GM12873 (cell line): ENCODE results near the gene ALOX15B.

Source experiments
- TF ChIP-seq, protein P1 (sequence below): IDR thresholded peaks from 2 replicates; pipeline ENCODE4 v1.5.1; 2012; ENCODE audit warnings: low read depth, mild to moderate bottlenecking, moderate library complexity, low read length, control low read depth; ENCODE audit not compliant: insufficient read depth; ENCODE audit errors: missing control alignments

The ALOX15B gene

DNA sequence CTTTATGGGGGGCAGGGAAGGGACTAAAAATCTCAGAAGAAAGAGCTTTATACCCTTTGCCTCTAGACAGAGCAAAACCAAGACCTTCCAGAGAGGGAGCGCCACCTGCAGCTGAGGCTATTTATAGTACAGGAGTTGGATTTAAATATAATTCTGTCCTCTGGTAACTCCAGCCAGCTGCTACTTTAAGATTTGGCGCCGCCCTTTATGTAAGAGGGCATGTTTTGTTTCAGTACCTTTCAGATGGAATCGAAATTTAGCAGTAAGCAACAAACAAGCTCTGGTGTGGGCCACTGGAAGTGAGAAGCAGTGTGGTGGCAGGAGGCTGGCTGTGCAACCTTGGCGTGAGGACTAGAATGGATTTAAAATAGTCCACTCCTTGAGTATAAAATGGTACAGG is 41.7 kb upstream of the ALOX15B start:
- TF ChIP-seq, protein P1, sequence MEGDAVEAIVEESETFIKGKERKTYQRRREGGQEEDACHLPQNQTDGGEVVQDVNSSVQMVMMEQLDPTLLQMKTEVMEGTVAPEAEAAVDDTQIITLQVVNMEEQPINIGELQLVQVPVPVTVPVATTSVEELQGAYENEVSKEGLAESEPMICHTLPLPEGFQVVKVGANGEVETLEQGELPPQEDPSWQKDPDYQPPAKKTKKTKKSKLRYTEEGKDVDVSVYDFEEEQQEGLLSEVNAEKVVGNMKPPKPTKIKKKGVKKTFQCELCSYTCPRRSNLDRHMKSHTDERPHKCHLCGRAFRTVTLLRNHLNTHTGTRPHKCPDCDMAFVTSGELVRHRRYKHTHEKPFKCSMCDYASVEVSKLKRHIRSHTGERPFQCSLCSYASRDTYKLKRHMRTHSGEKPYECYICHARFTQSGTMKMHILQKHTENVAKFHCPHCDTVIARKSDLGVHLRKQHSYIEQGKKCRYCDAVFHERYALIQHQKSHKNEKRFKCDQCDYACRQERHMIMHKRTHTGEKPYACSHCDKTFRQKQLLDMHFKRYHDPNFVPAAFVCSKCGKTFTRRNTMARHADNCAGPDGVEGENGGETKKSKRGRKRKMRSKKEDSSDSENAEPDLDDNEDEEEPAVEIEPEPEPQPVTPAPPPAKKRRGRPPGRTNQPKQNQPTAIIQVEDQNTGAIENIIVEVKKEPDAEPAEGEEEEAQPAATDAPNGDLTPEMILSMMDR, result peak; percentile 8

DNA sequence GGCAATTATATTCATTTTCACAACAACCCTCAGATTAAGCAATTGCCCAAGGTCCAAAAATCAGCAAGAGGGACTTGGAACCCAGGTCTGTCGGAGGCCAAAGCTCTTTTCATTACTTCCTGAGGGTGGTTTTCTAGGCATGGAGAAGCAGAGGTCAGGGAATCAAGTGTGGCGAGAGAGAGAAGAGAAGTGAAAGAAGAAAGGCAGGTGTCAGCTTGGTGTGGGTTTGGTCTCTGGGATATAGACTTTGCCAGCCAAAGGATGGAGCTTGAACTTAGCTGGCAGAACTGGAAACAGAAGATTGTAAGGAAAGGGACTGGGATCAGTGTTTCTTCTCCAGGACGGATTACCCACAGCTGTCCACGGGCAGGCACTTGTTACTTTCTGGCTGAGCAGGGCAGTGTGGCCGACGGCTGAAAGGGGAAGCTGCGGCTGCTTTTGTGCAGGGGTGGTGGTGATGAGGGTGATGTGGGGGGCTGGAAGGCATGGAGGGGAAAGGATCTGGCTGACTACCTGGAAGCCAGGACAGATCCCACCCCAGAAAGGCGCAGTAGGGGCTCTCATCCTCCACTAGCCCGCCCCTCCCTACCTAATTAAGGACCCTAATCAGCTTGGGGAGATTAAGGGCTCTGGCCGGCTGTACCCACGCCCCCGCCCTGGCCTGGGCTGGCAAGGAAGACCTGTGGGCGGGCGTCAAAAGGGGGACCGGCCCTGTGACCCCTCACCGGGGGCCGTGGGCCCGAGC is 36.7 kb upstream of the ALOX15B start, which contains the start of gene GUCY2D:
GUCY2D (plus strand) TSS at position 640 of the 745 bp plus-strand sequence. CDS start 433 bp downstream, outside the sequence.
- TF ChIP-seq, protein P1, result no peak

DNA sequence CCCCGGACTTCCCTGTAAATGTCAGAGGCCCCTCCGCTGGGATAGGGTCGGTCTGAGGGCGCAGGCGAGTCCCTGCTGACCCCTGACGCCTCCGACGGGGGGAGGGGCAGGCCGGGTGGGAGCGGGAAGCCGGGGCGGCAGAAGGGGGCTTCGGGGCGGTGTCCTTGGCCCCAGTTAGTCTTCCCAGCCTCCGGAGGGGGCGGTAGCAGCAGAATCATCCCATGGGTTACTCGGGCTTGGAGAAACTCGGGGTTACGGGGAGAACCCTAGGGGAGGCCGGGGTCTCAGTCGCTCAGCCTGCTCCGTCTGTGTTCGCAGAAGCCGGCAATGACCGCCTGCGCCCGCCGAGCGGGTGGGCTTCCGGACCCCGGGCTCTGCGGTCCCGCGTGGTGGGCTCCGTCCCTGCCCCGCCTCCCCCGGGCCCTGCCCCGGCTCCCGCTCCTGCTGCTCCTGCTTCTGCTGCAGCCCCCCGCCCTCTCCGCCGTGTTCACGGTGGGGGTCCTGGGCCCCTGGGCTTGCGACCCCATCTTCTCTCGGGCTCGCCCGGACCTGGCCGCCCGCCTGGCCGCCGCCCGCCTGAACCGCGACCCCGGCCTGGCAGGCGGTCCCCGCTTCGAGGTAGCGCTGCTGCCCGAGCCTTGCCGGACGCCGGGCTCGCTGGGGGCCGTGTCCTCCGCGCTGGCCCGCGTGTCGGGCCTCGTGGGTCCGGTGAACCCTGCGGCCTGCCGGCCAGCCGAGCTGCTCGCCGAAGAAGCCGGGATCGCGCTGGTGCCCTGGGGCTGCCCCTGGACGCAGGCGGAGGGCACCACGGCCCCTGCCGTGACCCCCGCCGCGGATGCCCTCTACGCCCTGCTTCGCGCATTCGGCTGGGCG is 35.9 kb upstream of the ALOX15B start:
- TF ChIP-seq, protein P1, result no peak

DNA sequence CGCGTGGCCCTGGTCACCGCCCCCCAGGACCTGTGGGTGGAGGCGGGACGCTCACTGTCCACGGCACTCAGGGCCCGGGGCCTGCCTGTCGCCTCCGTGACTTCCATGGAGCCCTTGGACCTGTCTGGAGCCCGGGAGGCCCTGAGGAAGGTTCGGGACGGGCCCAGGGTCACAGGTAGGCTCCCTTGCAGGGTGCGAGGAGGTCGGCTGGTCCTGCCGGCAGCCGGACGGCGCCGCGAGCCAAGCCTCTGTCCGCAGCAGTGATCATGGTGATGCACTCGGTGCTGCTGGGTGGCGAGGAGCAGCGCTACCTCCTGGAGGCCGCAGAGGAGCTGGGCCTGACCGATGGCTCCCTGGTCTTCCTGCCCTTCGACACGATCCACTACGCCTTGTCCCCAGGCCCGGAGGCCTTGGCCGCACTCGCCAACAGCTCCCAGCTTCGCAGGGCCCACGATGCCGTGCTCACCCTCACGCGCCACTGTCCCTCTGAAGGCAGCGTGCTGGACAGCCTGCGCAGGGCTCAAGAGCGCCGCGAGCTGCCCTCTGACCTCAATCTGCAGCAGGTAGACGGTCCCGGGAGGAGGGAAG is 35.2 kb upstream of the ALOX15B start:
- TF ChIP-seq, protein P1, result no peak

DNA sequence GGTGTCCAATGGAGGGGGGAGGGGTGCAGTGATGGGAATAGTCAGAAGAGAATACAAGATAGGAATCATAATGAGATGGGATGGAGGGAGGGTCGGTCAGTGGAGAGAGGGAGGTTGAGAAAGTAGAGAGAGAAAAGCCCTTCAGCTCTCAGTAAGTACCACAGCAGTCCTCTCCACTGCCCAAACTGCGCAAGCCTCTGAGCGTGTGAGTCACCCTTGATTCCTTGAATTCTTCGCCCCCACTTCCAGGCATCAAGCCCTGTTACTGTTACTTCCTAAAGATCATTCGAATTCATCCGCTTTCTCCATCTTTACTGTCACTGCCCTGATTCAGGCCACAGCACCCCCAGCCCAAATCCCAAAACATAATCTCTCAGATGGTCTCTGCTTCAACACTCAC is 34.0 kb upstream of the ALOX15B start:
- TF ChIP-seq, protein P1, result no peak

DNA sequence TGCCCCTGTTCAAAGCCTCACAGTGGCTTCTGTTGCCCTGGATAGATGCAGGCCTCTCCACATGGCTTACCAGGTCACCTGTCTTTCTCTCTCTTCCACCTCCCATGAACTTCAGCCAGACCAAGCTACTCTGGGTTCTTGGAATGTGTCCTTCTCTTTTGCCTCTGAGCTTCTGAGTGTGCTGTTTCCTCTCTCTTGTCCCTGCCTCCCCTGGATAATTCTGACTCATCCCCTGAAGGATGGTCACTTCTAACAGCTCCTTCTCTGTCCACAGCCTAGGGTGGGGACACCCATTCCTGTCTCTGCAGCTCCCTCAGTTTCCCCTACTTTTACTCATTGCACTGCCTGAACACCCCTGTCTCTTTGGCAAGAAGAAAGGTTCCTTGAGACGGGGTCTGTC is 33.5 kb upstream of the ALOX15B start:
- TF ChIP-seq, protein P1, result no peak
